HT-29 (cell line): ENCODE measurements around the gene LAMB4. TPM values are rescaled to one million over a fixed set of nuclear protein-coding genes. Genes with fewer than 3 reads are reported as not detected.

Experiments used
- DNase-seq: peaks from one replicate; pipeline ENCODE4 v3.0.0-alpha.2; 2015; ENCODE audit warnings: low spot score
- small RNA-seq: library from RNA; depleted of rRNA; stranded (forward); fragments of <200 nt; gene quantifications from one replicate; pipeline ENCODE3, GENCODE V24; 2014
- total RNA-seq: library from RNA; depleted of rRNA; stranded (reverse); fragments of >200 nt; shearing (Covaris generic); gene quantifications from 2 replicates; pipeline ENCODE4 v1.2.3, GENCODE V29; 2014; rRNA removed

Gene LAMB4
- total RNA-seq, 1 experiment from 2014 or later = not detected

DNA sequence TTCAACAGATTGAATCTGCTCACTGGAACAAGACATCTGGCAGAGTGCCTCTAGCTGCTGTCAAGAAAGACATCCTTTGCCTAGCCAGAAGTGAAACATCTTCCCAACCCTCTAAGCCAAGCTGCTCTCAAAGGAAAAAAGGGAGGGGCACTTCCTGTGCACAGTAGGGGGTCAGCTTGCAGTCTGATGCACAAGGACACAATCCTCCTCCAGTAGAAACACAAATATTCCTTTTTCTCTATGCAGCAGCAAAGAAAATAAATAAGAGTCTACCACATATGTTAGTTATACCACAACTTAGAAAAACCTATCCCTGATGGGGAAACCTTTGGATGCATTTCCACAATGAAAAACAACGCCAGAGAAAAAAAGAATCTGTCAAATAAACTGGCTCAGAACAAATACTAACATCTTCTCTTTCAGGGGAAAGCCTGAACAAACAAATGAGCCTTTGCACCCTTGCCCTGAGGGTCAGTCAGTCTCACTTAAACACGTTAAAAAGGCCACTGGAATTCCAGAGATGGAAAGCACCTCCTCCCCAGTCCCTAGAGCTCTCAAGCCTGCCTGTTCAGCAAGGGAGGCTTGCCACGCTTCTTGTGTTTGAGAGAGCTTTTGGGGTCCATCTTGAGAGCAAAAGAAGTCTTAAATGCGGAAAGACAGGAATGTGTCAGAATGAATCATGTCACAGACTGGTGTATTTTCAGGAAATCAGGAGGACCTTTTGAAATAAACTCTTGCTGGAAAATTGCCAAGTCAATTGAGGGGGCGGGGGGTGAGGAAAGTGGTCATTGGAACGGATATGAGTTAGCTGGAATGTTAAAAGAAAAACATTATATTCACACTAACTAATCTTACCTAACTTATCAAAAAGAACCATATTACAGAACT, 134.7 kb downstream of the LAMB4 start:
- DNase-seq = no peak

DNA sequence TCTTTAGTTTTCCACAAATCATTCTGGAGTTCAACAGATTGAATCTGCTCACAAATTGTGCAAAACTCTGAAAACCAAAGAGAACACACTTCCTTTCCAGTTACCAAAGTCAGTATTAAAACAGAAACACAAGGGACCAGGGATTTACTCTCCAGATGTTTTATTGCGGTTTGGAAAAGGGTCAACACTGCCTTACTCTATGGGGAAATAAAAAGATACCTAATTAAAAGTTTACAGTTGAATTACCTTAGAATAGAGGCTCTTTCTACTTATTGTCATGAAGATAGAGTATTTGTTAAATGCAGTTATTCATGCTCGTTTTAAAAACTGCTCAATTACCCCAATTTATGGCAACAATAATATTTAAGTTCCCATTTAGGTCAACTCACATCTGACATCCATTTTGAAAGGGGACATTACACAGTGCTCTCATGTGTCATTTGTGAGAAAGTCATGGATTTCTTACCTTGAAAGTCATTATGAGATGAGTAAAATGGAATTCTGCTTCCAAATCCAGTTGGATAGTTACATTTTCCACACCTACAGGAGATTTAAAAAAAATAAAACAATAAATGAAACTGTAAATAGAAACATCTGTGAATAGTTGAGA, 135.6 kb downstream of the LAMB4 start:
- DNase-seq = no peak

DNA sequence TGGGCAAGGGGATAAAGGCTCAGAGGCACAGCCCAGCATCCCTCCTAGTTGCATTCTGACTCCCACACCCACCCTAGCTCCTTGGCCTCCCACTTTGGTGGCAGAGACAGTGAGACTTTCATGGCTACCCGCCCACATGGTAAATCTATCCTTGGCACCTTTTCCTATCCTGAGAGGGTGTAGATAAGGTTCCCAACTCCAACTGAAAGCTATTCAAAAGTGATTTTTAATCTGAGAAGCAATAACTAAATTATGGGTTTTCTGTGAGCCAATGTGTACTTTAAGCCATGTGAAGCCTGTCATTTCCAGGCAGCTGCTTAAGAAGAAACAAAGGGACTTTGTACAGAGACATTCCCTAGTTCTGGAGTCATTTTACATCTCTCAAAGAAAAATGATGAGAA, 136.3 kb downstream of the LAMB4 start:
- DNase-seq = no peak

DNA sequence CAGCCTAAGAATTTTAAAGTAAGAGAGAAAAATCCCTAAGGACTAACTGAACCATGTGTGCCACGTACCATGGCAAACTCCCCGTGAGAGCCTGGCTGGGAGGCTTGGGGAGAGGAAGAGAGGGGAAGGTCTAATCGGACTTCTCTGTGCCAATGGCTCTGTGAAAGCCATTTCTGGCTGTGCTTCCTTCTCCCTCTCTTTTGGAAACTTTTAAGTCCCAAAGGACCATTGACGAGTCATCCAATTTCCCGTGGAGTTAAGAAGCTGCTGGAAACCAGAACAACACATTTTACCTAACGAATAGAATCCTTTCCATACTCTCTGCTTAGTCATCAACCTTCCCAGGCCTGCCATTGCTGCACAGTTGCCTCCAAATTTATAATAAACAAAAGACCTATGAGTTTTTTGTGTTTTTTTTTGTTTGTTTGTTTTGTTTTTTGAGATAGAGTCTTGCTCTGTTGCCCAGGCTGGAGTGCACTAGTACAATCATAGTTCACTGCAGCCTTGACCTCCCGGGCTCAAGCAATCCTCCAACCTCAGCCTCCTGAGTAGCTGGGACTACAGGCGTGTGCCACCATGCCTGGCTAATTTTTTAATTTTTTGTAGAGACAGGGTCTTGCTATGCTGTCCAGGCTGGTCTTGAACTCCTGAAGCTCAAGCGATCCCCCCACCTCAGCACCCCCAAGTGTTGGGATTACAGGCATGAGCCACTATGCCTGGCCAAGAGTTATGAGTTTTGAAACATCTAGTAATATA, 140.4 kb downstream of the LAMB4 start:
- DNase-seq = no peak

DNA sequence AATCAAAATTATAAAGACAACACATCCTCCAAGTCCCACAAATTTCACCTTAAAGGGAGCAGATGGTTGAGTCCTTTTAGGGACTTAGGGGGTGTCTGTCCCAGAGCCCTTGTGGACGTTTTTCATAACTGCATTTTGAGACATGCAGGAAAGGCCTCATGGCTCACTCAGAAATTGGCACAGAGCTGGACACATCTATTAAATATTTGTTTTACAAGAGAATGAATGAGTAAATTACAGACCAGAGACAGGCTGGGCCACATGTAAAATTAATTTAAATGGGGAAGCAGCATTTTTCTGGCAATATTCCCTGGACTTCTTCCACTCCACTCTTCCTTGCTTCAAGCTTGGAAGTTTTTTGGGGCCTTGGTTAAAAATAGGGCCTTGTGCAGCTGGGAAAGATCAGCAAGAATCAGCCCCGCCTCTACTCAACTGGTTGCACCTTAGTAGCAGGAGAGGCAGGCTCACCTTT, 147.2 kb downstream of the LAMB4 start:
- no peak for DNase-seq

DNA sequence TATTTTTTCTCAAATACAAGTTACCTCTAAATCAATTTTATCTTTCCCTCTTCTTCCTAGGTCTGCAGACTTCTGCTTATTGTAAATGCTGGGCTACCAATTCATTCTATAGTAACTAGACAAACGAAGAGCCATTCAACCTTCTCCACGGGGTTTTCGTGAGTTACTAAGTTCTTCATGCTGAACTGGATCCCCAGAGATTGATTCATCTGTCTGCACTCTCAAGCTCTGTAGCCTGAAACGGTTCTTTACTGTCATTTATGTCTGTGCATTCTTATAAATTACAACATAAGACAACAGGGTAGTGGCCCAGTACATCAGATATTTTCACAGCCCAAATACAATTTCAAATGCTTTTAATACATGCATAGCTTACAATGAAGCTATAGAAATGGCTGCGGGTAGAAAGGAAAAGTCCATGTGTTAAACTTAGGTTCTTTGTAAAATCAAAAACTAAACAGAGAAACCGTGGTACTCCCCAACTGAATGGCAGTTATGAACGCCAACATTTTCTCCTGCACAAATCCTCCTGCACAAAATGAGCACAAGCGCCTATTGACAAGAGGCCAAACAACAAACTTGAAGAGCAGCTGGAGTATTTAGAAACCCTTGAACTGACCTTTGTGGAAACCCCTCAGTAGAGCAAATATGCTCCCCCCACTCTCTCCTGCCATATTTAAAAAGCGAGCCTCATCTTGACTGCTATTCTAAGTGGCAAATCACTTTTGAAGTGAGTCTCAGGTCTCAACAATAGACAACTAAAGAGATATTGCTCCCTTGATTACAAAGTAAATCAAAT, 147.9 kb downstream of the LAMB4 start:
- no peak for DNase-seq

DNA sequence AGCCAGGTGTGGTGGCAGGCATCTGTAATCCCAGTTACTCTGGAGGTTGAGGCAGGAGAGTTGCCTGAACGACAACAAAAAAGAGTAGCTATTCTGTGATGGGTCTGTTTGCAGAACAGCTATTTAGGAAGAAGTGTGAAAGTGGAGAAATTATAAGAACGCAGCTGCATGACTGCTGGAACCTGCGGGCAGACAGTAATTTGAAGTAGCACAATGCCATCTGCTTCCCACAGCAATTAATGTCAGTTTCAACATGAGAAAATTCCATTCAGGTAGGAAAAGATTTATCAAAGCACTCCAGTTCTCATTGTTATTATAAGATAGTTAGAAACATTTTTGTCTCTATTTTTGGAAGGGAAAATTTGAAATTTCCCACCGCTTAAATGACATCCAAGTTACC, 148.7 kb downstream of the LAMB4 start:
- DNase-seq = no peak

DNA sequence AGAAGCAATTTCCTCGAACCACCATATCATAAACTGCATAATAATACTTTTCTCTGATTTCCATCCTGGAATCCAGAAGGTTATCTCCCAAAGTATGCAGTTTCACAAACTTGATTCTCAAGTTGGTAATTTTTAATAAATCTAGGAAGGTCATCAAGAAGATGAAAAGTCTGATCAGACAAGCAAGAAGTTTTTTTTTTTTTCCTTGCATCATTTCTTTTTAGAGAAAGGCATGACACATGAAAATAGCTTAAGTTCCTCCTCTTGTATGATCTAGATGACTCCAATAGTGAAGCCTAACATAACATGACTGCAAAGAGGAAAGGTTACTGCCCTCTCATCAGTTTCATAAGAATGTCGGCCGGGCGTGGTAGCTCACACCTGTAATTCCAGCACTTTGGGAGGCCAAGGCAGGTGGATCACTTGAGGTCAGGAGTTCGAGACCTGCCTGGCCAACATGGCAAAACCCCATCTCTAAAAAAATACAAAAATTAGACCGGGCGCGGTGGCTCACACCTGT, 149.4 kb downstream of the LAMB4 start:
- no peak for DNase-seq

DNA sequence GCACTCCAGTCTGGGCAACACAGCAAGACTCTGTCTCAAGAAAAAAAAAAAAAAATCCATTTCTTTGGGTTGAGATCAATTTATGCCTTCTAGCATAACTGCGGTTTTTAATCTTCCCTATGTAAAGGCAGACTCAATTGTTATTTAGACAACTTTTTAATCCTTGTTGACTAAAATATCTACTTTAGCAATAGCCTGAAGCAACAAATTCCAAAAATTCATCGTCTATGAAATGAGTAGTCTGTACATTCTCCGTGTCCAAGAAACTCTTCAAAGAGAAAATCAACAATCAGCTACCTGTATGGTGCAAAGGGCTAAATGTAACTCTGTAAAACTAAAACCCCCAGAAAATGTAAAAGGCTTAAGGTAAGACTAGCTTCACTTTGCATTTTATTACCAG, 150.0 kb downstream of the LAMB4 start:
- DNase-seq = no peak

DNA sequence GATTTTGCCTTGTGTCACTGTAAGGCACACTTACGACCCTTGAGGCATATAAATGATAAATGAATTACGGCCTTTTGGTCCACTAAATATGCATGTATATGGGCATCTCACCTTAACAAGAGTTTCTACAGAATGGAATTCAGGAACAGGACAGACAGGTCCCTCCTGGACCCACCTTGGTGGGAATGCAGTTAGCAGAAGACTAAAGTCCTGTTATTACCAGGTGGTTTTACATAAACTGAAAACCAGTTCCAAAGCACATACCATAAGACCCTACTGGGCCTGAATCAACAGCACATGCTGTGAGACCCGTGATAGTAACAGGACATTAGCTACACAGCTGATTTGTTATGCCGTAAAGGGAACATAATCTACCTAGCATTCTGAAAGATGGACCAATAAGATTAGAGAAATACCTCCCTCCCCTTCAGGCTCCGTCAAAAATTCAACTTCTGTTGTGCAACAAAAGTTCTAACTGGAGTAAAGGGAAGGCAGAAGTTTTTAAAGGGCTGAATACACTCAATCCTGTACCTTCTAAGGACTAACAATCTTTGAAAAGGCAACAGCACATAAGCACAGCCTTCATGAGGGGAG, 151.2 kb downstream of the LAMB4 start:
- DNase-seq = no peak

DNA sequence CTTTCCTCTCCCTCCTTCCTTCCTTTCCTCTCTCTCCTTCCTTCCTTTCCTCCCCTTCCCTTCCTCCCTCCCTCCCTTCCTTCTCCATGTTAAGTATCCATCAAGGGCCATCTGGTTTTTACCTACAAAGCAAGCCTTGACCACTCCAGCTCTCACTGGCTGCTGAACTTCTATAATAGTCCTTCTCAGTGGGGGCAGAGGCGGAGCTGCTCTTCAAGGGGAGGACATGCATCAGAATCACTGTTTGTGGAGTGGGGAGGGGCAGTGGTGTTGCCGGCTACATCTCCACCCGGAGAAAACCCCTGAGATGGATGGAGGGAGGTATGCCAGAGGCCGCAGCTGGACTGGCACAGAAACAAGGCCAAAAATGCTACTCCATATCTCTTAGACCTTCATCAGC, 153.1 kb downstream of the LAMB4 start:
- no peak for DNase-seq

DNA sequence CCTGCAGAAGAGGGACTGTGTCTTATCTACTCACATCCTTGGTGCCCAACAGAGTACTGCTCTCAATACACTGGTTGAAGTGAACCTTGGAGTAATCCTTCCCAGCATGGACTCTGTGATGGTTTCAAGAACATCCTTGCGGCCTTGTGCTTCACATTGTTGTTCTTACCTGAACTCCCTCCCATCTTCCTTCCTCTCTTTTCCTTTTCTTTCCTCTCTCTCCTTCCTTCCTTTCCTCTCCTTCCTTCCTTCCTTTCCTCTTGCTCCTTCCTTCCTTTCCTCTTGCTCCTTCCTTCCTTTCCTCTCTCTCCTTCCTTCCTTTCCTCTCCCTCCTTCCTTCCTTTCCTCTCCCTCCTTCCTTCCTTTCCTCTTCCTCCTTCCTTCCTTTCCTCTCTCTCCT, 153.5 kb downstream of the LAMB4 start:
- DNase-seq = no peak

DNA sequence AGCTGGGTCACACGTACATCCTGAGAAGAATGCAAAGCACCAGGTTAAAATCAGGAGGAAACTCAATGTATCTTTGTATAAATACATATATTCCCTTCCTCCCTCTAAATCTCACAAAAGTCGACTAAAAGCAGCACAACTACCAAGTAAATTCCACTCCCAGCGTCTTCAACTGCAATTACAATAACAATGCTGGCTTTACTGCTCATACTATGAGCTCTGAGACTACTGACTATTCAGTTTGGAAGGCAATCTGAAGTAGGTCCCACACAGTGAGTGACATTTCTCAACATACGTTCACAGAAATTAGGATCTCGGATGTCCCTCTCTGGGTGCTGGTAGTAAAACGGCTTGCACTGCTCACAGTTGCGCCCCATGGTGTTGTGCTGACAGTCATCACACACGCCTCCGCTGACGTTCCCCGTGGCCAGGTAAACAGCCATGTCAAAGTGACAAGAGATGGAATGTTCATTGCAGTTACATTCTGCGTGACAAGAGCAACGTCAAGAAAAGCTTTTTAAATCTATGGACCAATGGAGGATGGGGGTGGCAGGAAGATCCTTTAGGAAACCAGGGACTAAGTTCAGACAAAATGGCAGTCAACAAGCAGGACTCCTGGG, 154.7 kb downstream of the LAMB4 start:
- no peak for DNase-seq

DNA sequence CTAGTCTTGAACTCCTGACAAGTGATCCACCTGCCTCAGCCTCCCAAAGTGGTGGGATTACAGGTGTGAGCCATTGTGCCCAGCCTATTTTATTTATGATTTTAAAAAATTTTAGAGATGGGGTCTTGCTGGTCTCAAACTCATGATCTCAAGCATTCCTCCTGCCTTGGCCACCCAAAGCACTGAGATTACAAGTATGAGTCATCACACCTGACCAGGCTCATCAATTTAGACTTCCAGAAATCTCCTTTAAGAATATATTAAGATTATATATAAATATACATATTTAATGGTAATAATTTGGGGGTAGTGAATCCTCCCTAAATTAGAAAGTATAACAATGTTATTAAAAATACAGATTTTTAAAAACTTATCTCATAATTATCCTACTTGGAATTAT, 156.3 kb downstream of the LAMB4 start:
- DNase-seq = no peak

Small RNA genes lying within 50 kb of the gene (small RNA-seq; reads per million reads assigned to genes)
- 1.4 reads per million, percentile 50 among the genes with 10 or more reads in this experiment for gene RF00012

Other genes starting within 250 kb of the LAMB4 start
- gene DLD, start 239.2 kb downstream of the LAMB4 start, total RNA-seq = 32.8 and 36.0 TPM in 2 replicates
- 29.4 and 46.6 TPM in 2 replicates for gene LAMB1, start 127.2 kb downstream of the LAMB4 start, total RNA-seq